ENCODE data around the gene ARSG. TPM values are rescaled to one million over a fixed set of nuclear protein-coding genes. Genes with fewer than 3 reads are reported as not detected.

The ARSG gene
- total and polyA plus RNA-seq, 4 donors, result 1.5 to 5.4 (median 2.3) TPM

GRCh38 chr17:68390888-68391545 is 99.7 kb downstream of the ARSG start:
- DNase-seq (ENCODE audit: low spot score), result no peak
- TF ChIP-seq HNF4A (conservative IDR thresholded peaks at IDR 0.05) (no peak), ATF3 (IDR thresholded peaks at IDR 0.05) (no peak), RXRA (IDR thresholded peaks at IDR 0.05) (no peak), NR2F2 (IDR thresholded peaks at IDR 0.05) (no peak), HNF4G (IDR thresholded peaks at IDR 0.05) (no peak)
- Histone ChIP-seq H3K27me3 (ENCODE audit: control insufficient read depth in 4 of 4, insufficient read depth in 4 of 4, low read length in 3 of 4) (no peaks in the 10 kb centered on the region), H3K4me3 (ENCODE audit: low read depth in 1 of 3, low read length in 3 of 3) (no peak overlapping the region), H3K9ac (ENCODE audit: low read depth in 1 of 2, low read length in 2 of 2) (peak overlapping the region in 1 of 2 donors; percentile 21), H3K4me1 (ENCODE audit: control insufficient read depth in 4 of 4, insufficient read depth in 4 of 4, low read length in 3 of 4) (peaks cover 3 to 54% (median 37%) of the 10 kb centered on the region in 4 donors), H3K9me3 (ENCODE audit: control insufficient read depth in 4 of 4, low read length in 3 of 4) (peaks cover 0 to 4% (median 0%) of the 10 kb centered on the region in 4 donors), H3K36me3 (ENCODE audit: control insufficient read depth in 4 of 4, insufficient read depth in 3 of 4, low read depth in 1 of 4, low read length in 3 of 4) (no peaks in the 10 kb centered on the region), H3K27ac (ENCODE audit: low read depth in 1 of 2, low read length in 2 of 2) (peak overlapping the region; percentile 55 to 84)
- WGBS, result 60% methylated on average over 11 of the region's 11 CpGs

GRCh38 chr17:68391561-68392268 is 100.4 kb downstream of the ARSG start:
- Histone ChIP-seq H3K36me3 (ENCODE audit: control insufficient read depth in 4 of 4, insufficient read depth in 3 of 4, low read depth in 1 of 4, low read length in 3 of 4) (no peaks in the 10 kb centered on the region), H3K27ac (ENCODE audit: low read depth in 1 of 2, low read length in 2 of 2) (peak overlapping the region; percentile 55 to 84), H3K27me3 (ENCODE audit: control insufficient read depth in 4 of 4, insufficient read depth in 4 of 4, low read length in 3 of 4) (no peaks in the 10 kb centered on the region), H3K4me3 (ENCODE audit: low read depth in 1 of 3, low read length in 3 of 3) (no peak overlapping the region), H3K9ac (ENCODE audit: low read depth in 1 of 2, low read length in 2 of 2) (peak overlapping the region in 1 of 2 donors; percentile 21), H3K9me3 (ENCODE audit: control insufficient read depth in 4 of 4, low read length in 3 of 4) (peaks cover 0 to 4% (median 0%) of the 10 kb centered on the region in 4 donors), H3K4me1 (ENCODE audit: control insufficient read depth in 4 of 4, insufficient read depth in 4 of 4, low read length in 3 of 4) (peaks cover 3 to 47% (median 32%) of the 10 kb centered on the region in 4 donors)
- DNase-seq (ENCODE audit: low spot score), result no peak
- WGBS, result 56% methylated on average over 16 of the region's 16 CpGs
- TF ChIP-seq MAX (IDR thresholded peaks at IDR 0.05) (peak; percentile 89), EGR1 (IDR thresholded peaks at IDR 0.05; ENCODE audit: low read depth in 2 of 2) (peak; percentile 10 to 39), GABPA (IDR thresholded peaks at IDR 0.05 in 1 of 2, conservative IDR thresholded peaks at IDR 0.05 in 1 of 2) (peak in 1 of 2 donors; percentile 28), REST (IDR thresholded peaks at IDR 0.05) (peak; percentile 49), HNF4G (IDR thresholded peaks at IDR 0.05) (peak; percentile 92), HNF4A (conservative IDR thresholded peaks at IDR 0.05) (peak; percentile 96 to 99), FOXA2 (IDR thresholded peaks at IDR 0.05) (no peak), JUND (IDR thresholded peaks at IDR 0.05) (peak; percentile 32 to 56), NR2F2 (IDR thresholded peaks at IDR 0.05) (peak; percentile 58), ZBTB33 (IDR thresholded peaks at IDR 0.05) (no peak), CTCF (IDR thresholded peaks at IDR 0.05; ENCODE audit: low read depth, low read length, missing input control) (no peak), RAD21 (IDR thresholded peaks at IDR 0.05) (peak; percentile 29 to 65), SP1 (IDR thresholded peaks at IDR 0.05) (peak; percentile 95), YY1 (IDR thresholded peaks at IDR 0.05) (peak; percentile 32), FOXA1 (IDR thresholded peaks at IDR 0.05) (no peak), TAF1 (conservative IDR thresholded peaks at IDR 0.05) (no peak), RXRA (IDR thresholded peaks at IDR 0.05) (peak; percentile 83 to 86), ATF3 (IDR thresholded peaks at IDR 0.05) (peak; percentile 58)
